ENCODE measurements around the gene AHCYL1. TPM values are rescaled to one million over a fixed set of nuclear protein-coding genes. Genes with fewer than 3 reads are reported as not detected.

The AHCYL1 gene
- polyA plus RNA-seq, 1 experiment = 95.5 TPM

DNA sequence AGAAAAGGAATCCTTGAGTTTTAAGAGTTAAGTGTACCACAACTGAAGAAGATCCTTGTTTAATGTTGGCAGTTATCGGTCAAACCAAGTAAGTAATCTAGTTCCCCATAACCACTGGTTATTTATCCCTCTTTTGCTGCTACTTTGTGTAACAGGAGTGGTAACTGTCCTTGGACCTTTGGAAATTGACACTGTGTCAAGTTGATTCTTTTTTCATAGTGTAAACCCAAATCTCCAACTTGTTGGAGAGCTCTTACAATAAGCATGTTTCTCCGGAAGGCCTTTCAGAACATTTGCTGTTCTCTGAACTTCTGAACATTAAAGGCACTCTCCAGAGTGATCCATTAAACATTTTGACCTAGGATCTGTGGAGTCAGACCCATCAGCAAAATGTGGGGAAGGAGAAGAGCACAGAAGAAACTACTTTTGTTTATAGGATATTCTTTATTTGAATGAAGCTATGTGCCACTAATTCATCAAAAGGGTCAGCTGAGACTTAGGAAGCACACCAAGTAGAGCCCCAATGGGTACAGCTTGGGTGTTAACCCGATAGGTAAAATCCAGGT is 3.9 kb downstream of the AHCYL1 start:
- CTCF ChIA-PET = interaction anchor here (0.8 to 14.6 kb wide), 4 partner anchors 23 to 207 kb away, joined by 3 to 763 read pairs (median 4); no protein-coding TSS in a partner anchor
- no peaks in the 10 kb centered on the region for H3K36me3 ChIP-seq (ENCODE audit: control insufficient read depth, insufficient read depth, low read length)
- DNase-seq (ENCODE audit: low read depth) = no peak
- H3K4me3 ChIP-seq (ENCODE audit: low read depth, low read length) = no peak overlapping the region
- POLR2A ChIA-PET = no interaction called here
- H3K27me3 ChIP-seq (ENCODE audit: control insufficient read depth, insufficient read depth, low read length) = no peaks in the 10 kb centered on the region
- TF ChIP-seq, protein P1, sequence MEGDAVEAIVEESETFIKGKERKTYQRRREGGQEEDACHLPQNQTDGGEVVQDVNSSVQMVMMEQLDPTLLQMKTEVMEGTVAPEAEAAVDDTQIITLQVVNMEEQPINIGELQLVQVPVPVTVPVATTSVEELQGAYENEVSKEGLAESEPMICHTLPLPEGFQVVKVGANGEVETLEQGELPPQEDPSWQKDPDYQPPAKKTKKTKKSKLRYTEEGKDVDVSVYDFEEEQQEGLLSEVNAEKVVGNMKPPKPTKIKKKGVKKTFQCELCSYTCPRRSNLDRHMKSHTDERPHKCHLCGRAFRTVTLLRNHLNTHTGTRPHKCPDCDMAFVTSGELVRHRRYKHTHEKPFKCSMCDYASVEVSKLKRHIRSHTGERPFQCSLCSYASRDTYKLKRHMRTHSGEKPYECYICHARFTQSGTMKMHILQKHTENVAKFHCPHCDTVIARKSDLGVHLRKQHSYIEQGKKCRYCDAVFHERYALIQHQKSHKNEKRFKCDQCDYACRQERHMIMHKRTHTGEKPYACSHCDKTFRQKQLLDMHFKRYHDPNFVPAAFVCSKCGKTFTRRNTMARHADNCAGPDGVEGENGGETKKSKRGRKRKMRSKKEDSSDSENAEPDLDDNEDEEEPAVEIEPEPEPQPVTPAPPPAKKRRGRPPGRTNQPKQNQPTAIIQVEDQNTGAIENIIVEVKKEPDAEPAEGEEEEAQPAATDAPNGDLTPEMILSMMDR (IDR thresholded peaks at IDR 0.05; ENCODE audit: insufficient read depth, low read depth, low read length) = no peak

DNA sequence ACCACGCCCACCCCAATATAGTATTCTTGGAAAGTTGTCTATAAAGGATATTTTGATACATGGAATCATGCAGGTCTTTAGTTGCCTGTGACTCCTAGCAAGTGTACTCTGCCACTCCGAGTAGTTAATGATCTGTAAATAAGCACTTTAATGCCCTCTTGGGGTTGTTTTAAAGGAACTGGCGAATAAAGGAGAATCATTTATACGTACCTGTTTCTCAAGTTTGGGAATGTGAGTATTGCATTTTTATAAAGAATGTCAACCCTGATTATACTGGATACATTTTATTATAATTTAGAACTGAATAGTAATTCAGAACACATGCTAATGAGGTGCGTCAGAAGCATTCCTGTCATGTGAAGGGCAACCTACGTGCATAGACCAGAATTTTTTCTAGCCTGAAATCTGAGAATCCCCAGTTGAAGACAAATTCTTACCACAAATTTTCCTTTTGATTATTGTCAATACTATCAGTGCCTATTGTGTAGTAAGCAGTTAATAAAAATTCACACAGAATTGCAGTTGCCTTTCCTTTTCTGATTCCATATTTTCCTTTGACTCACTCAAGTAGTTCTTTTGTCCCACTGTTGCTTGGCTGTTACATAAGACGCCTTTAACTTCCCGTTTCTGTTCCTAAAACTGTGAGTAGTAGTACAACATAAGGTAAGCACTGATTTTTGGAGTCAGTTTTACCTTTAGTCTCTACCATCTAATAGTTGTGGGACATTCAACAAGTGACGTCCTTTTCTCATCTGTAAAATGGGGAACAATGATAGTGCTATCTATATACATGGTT is 5.1 kb downstream of the AHCYL1 start:
- H3K36me3 ChIP-seq (ENCODE audit: control insufficient read depth, insufficient read depth, low read length) = no peaks in the 10 kb centered on the region
- TF ChIP-seq, protein P1 (IDR thresholded peaks at IDR 0.05; ENCODE audit: insufficient read depth, low read depth, low read length) = no peak
- no peaks in the 10 kb centered on the region for H3K27me3 ChIP-seq (ENCODE audit: control insufficient read depth, insufficient read depth, low read length)
- POLR2A ChIA-PET = interaction anchor here (0.8 kb wide), 1 partner anchor 45 kb away, joined by 3 read pairs; the partner anchor contains the start of gene STRIP1
- CTCF ChIA-PET = interaction anchor here (1.0 to 14.6 kb wide), 2 partner anchors 31 to 208 kb away, joined by 3 to 763 read pairs; no protein-coding TSS in a partner anchor
- H3K4me3 ChIP-seq (ENCODE audit: low read depth, low read length) = no peak overlapping the region
- DNase-seq (ENCODE audit: low read depth) = no peak

DNA sequence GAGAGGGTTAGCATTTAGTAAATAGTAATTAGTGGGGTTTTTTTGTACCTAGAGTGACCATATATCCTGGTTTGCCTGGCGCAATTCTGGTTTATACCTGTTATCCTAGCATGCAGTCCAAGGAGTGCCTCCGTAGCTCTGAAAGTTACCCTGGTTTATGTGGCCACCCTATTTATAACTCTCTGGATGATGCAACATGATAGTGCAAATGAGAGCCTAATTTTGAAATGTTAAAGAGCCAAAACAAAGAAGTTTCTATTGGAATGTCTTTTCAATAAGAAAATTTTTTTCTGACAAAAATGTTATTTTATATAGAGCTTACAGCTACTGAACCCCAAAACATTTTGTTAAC is 5.7 kb downstream of the AHCYL1 start:
- Histone ChIP-seq H3K36me3 (ENCODE audit: control insufficient read depth, insufficient read depth, low read length) (no peaks in the 10 kb centered on the region), H3K4me3 (ENCODE audit: low read depth, low read length) (no peak overlapping the region), H3K27me3 (ENCODE audit: control insufficient read depth, insufficient read depth, low read length) (no peaks in the 10 kb centered on the region)
- TF ChIP-seq, protein P1 (IDR thresholded peaks at IDR 0.05; ENCODE audit: insufficient read depth, low read depth, low read length) = no peak
- ChIA-PET CTCF (no interaction called here), POLR2A (interaction anchor here (0.8 kb wide), 1 partner anchor 44 kb away, joined by 3 read pairs; the partner anchor contains the start of gene STRIP1)
- no peak for DNase-seq (ENCODE audit: low read depth)

DNA sequence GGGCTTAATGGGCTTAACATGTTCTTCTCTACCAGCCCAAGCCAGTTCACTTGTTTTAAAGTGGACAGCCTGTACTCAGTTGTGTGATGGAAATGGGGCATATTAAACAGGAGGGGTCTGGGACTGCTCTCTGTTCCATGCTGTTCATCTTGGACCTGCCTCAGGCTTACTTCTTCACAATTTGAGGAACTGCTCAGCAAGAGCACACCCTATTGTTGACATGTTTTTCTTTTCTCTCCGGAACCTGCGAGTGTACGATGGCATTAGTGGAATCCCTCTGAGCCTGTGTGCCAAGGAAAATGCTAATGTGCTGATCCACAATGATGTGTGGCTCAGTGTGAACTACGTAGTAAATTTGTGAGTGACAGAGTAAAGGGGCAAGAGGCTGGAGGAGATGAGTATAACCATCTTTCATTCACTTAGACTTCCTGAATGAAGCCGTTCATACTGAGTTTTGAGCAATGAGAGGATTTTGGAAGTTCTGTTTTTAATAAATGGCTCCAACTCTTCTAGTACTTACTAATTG is 6.9 kb downstream of the AHCYL1 start:
- ChIA-PET CTCF (interaction anchor here (2.2 kb wide), 1 partner anchor 31 kb away, joined by 4 read pairs; no protein-coding TSS in a partner anchor), POLR2A (no interaction called here)

More for the DNA sequence above, 6.9 kb downstream of the AHCYL1 start:
- DNase-seq (ENCODE audit: low read depth) = no peak
- no peaks in the 10 kb centered on the region for H3K36me3 ChIP-seq (ENCODE audit: control insufficient read depth, insufficient read depth, low read length)
- no peak overlapping the region for H3K4me3 ChIP-seq (ENCODE audit: low read depth, low read length)
- H3K27me3 ChIP-seq (ENCODE audit: control insufficient read depth, insufficient read depth, low read length) = no peaks in the 10 kb centered on the region
- TF ChIP-seq, protein P1 (IDR thresholded peaks at IDR 0.05; ENCODE audit: insufficient read depth, low read depth, low read length) = no peak

Measured in BJ (cell line).